HK-2 (cell line): ENCODE data around the gene TMEM59.
A peak's percentile ranks its signal among the peaks of the same experiment; 100 is the strongest.
"Not testable (repeated sequence)": the region's sequence is repeated elsewhere in the genome, so short reads cannot be mapped to it uniquely, and the experiment has no call there.

Experiments used
- DNase-seq: peaks from one replicate; pipeline ENCODE4 v3.0.0-alpha.2; 2018; ENCODE audit not compliant: unreplicated experiment

TMEM59 gene

GRCh38 chr1:54052934-54053744 is at the start of gene TMEM59, which contains the start of gene TCEANC2:
Gene TMEM59 (minus strand): TSS chr1:54053204. CDS start chr1:54053188, 16 bp downstream.
Gene TCEANC2 (plus strand): TSS chr1:54053608. CDS start chr1:54054423, 815 bp downstream.
- DNase-seq: peak; percentile 99

DNA sequence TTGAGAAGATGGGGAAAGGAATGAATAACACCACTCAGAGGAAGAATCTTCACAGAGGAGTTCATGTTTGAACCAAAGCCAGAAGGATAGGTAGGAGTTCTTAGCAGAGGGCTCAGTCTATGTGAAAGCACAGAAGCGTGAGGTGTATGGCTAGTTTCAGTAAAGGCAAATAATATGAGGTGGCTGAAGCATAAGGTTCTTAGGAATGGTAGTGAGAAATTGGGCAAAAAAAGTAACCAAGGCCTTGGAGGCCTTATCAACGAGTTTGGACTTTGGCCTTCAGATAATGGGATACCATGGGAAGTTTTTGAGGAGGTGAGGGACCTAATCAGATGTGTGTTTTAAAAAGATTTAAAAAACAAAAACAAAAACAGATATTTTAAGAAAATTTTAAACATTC is 47.5 kb upstream of the TMEM59 start:
- no peak for DNase-seq

DNA sequence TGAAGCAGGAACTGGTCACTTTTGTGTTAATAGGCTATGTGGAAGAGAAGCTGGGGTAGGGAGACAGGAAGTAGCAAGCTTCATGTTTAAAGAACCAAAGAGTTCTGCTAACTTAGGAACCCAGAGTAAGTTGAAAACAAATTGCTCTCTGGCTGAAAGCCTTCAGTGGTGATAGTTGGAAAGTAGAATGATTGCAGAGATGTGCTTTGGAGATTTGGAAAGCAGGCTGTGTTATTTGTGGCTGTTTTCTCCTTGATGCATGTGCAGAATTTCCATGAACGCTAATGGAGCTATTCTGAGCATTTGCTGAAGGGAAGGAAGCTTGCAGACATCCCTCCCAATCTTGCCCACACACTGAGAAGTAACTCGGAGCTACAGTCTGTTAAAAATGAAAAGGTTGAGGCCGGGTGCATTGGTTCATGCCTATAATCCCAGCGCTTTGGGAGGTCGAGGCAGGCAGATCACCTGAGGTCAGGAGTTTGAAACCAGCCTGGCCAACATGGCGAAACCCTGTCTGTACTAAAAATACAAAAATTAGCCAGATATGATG is 46.1 kb upstream of the TMEM59 start:
- DNase-seq: no peak

GRCh38 chr1:54096877-54097240 is 43.9 kb upstream of the TMEM59 start:
- no peak for DNase-seq

DNA sequence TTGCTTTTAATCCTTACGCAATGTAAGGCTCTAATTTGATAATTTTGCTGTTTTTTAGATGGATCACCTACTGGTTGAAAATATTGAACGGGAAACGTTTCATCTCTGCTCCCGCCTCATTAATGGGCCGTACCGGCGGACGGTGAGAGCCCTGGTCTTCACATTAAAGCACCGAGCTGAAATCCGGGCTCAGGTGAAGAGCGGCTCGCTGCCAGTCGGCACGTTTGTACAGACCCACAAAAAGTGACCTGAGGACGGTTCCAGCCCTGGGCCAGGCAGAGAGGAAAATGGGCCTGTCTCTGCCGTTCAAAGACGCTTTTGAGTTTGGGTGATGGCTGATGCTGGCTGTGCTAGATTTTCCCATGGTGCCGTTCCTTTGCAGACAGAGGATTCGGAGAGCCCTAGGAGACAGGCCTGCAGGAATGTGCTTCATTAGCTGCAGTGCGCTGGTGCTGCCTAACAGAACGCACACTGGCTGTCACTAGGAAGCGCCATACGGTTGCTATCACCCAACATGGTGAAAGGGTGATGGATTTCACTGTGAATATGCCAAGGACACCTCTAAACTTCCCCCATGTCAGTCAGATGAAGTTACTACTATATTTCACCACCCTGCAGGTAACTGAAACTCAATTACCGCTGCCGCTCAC is 43.3 kb upstream of the TMEM59 start:
- DNase-seq: no peak

- DNase-seq: no peak
Observed at GRCh38 chr1:54095546-54096226, 42.7 kb upstream of the TMEM59 start.

DNA sequence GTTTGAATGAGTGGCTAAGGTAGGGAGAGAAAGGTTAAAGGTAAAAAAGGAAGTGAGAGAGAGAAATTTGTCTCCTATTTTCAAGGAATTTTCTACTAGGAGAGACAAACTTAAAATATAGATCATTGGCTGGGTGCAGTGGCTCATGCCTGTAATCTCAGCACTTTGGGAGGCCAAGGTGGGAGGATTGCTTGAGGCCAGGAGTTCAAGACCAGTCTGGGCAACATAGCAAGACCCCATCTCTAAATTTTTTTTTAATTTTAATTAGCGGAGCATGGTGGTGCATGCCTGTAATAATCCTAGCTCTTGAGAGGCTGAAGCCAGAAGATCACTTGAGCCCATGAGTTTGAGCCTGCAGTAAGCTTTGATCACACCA is 41.7 kb upstream of the TMEM59 start:
- not testable (repeated sequence) for DNase-seq

- DNase-seq: no peak
Observed at GRCh38 chr1:54094001-54094729, 41.2 kb upstream of the TMEM59 start.

DNA sequence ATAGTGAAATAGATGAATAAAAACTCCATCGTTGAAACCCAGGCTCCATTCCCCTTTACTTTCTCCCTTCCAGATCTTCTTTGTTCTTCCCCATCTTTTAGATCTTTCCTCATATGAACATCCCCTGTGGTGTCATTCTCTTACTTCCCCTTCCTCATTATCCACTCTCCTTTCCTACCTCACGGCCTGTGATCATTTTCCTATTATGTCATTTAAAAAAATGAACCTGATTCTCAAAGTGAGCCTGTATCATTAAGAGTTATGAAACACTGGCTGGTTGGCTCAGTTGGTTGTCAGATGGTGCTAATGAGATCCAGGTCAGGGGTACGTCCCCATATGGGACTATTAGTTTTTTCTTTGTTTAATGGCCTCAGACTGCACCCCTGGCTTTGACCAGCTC is 38.7 kb upstream of the TMEM59 start:
- DNase-seq: no peak

GRCh38 chr1:54088385-54088784 is 35.4 kb upstream of the TMEM59 start:
- no peak for DNase-seq

DNA sequence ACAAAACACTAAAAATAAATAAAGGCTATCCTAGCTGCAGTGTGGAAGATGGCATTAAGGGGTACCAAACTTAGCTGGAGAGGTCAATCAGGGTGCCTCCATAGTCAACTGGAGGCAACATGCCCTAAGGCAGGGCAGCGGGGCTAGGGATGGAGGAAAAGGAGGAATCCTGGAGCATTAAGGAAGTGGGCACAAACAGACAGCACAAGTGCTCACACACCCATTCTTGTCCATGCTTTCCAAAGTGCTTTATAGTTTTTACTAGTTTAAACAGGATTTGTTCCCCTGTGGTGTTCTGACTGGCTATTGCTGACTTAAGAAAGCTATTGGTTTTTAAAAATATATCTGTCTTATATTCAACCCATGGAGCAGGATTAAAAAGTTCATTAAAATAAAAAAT is 33.8 kb upstream of the TMEM59 start:
- DNase-seq: no peak

DNA sequence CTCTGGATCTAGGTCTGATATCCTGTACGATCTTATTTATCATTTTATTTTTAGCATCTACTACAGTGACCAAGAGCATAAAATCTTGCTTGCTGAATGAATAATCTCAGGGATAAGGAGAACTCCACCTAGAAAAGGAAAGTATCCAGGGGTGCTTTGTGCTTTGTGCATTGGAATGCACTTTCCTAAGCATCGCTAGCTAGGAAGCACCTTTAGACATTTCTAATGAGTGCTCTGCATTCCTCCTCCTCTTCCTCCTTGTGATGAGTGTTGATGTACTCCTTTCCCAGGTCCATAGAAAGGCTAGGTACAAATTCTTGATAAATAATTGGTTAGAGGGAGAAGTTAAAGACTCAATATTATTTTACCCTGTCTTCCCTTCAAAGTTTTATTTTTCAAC is 31.8 kb upstream of the TMEM59 start:
- no peak for DNase-seq

GRCh38 chr1:54081306-54082270 is 28.6 kb upstream of the TMEM59 start:
- DNase-seq: peak; percentile 51

DNA sequence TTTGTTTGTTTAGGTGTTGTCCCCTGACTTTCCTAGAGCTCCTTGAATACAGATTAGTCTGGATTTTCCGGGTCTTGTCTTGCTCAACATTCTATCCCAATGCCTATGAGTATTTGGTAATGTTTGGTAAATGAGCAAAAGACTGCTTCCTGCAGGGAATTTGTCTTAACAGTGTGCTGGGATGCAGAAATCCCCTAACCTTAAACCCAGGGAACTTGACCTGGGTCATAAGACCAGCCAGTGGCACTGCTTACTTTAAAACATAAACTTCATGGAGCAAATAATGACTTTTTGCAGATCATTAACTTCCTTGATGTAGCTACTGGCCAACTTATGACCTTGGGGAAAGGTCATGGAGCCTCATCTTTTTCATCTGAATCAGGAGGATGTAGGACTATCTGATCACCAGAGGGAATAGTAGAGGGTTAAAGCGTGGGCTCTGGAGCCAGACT is 27.6 kb upstream of the TMEM59 start:
- DNase-seq: no peak

DNA sequence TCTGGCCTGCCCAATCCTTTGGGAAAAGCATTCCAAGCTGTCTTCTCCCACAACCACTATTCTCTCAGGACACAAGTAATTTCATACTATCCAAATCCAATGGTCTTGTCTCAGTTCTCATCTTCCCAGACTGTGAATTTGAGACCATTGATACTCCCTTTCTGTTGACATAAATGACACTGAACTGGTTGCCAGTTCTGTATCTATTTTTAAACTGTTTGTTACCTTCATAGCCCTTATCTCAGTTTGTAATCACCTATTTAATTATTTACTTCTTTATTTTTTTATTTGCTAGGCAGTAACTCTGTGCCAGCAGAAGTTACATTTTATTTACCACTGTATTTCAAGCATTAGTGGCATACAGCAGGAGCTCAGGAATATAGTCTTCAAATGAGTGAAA is 24.4 kb upstream of the TMEM59 start:
- no peak for DNase-seq

DNA sequence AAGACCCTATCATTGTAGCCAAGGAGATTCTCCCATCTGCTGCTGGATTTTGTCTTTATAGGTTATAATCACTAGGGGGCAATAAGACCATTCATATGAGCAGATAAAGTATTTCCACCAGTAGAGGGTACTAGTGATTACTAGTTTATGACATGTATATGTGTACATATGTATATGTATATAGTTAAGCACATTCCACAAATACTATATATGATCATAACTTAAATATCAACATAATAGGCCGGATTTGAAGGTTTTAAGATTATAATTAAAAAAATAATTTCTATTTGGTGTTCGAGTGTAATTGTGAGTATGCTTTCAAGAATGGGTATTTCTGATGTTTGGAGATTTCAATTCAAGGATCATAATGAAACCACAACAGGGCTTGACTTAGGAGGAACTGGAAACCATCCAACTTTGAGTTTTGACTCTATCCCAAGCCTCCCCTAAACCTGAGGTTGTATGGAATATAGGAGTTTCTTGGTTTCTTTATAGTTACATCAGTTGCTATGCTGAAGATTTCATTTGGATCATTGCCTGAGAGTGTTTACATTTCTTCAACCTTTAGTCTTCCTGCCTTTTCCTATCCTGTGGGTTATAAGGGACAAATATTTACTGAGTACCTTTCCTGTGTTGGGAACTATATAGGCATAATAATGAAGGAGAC is 17.3 kb upstream of the TMEM59 start:
- no peak for DNase-seq

DNA sequence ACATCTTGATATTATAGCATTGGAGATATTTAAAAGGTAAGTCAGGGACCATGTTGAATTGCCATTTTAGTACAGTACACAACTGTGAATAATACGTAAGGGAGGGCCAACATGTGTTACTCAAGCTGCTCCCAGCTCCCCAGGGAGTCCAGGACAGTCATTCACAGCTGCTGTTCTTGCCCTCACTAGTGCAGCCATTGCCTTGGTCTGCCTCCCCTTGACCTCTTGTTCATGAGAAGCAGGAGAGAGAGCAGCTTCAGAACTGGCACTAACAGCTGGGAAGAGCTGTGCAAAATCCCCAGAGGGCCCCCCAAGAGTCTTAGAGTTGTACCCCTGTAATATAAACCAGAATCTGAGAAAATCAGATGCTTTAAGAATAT is 16.8 kb upstream of the TMEM59 start:
- DNase-seq: no peak

DNA sequence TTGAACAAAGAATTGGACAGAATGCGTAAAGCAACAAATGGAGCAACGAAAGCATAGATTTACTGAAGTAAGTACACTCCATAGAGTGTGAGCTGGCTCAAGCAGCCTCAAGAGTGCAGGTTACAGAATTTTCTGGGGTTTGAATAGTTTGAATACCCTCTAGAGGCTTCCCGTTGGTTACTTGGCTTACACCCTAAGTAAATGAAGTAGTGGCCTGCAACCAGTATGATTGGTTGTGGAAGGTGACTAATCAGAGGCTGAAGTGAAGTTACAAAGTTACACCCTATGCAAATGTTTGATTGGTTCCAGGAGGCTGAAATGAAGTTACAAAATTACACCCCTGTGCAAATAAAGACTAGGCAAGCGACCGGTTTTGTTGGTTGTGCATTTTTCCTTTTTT is 11.3 kb upstream of the TMEM59 start:
- no peak for DNase-seq

DNA sequence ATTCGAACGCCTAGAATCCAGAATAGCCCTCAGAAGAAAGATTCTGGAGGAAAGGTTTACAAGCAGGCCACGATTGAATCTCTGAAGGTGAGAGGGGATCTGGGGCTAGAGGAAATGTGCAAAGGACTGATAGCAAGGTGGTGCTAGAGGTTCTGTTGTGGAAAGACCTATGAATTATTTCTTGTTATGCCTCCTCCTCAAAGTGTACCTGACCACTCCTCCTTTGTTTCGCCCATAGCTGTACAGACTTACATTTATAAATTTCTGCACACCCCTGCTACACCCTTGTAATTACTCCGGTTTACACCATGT is 1.4 kb upstream of the TMEM59 start:
- DNase-seq: no peak

- no peak for DNase-seq
Observed at GRCh38 chr1:54053745-54054437, 887 bp upstream of the TMEM59 start.
